Measurements from ENCODE around the gene KCNA4. TPM values are rescaled to one million over a fixed set of nuclear protein-coding genes. Genes with fewer than 3 reads are reported as not detected.
A peak's percentile ranks its signal among the peaks of the same experiment; 100 is the strongest.
"Not testable (repeated sequence)": the region's sequence is repeated elsewhere in the genome, so short reads cannot be mapped to it uniquely, and the experiment has no call there.

Gene KCNA4
- polyA plus RNA-seq, 10 donors = 0.11 to 0.60 (median 0.21) TPM

- DNase-seq = no peak
Measured at GRCh38 chr11:30000986-30001750, 15.7 kb downstream of the KCNA4 start.

- DNase-seq = no peak
Measured at GRCh38 chr11:29996016-29996415, 20.8 kb downstream of the KCNA4 start.

DNA sequence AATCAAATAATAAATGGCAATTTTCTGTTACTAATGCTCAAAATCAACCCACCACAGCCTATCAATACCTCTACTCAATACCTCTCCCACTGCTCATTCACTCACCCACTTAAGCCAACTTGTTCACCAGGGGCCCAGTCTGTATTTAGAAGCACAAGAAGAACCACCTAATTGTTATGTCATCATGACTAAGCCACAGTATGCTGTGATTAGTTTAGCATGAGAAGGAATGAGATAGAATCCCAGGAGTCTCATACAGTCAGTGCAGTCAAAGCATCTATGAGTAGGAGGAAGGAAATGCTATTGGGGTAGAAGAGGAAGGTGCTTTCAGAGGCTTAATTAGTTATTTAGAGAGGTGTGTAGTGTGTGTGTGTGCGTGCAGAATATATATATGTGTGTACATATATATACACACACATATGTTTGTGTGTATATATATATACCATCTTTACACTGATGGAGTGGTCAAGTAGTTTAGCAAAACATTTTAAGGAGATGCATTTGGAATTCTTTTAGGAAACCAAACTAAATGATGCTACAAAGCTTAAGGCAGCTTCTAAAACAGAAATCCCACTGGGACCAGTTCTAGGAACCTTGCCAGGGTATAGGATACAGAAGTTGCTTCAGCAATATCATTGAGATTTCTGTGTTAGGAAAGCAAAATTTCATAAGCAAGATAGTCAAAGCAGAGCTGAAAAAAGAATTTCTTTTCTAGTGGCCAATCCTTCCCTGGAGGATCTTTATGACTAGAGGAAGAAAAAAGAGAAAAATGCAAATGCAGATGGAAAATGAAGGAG, 27.5 kb downstream of the KCNA4 start:
- DNase-seq = peak; percentile 20 to 82 (median 58)

DNA sequence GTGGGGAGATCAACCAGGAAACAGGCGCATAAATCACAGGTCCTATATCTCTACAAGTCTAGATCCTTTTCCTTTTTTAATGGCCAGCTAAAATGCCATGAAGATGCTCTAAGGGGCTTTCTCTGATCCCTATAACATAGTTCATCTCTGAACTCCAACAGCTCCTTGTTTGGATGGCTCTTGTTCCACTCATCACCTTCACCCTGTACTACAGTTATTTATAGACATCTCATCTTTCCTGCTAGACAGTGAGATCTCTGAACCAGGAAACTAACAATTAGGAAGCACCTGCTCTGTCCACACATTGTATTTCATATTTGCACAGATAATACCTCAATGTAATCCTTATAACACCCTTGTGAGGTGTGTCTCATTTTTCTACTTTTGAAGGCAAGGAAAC, 31.6 kb downstream of the KCNA4 start:
- DNase-seq = no peak

- no peak for DNase-seq
Measured at GRCh38 chr11:29984544-29984943, 32.3 kb downstream of the KCNA4 start.

- no peak for DNase-seq
Measured at GRCh38 chr11:29978549-29978948, 38.3 kb downstream of the KCNA4 start.

- not testable (repeated sequence) for DNase-seq
Measured at GRCh38 chr11:29975580-29975979, 41.2 kb downstream of the KCNA4 start.

GRCh38 chr11:29963796-29964195, 53.0 kb downstream of the KCNA4 start:
- DNase-seq = no peak

DNA sequence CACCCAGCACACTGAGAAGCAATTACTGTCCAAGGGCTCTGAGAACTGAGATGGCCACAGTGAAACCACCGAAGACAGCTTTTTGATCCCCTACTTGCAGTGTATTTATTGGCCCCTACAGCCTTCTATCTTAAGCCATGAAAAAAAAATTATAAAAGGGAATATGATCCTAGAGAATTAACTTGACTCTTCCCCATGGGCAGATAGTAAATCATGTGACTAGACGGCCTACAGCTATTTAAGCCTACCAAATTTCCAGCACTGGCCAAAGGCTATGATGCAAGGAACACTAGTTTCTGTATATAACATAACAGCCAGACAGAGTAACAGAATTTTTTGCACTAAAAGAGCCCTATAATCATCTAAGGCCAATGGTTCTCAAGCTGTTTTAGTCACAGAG, 53.8 kb downstream of the KCNA4 start:
- DNase-seq = no peak

DNA sequence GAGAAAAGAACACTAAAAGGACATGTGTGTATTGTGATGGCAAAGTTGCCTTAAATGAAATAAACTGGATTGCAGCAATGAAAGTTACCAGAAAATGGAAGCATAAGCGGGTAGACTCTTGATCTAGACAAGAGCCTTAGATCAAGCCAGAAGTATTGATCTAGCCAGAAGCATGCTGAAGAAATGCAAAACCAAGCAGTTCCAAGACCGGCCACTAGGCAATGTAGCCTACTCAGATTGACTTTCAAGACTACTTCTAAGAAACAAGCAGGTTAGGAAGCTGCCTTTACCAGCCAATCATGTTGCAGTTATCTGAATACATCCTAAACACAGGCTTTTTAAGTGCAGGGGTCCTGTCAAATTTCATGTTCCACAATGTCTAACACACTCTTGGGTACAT, 54.6 kb downstream of the KCNA4 start:
- DNase-seq = no peak

Other genes with a start within 250 kb of the KCNA4 start
- not detected for gene FSHB, start 214.0 kb upstream of the KCNA4 start, polyA plus RNA-seq (ENCODE audit: insufficient read length in 10 of 10)